ENCODE measurements around the gene WWOX.

Gene WWOX

GRCh38 chr16:78746718-78747117 lies 647.3 kb downstream of the WWOX start:
- no peak for DNase-seq (ENCODE audit: low read depth in 1 of 2, low spot score in 1 of 2)
- in situ Hi-C loops (cut with HindIII; ENCODE audit: low pct_unique_long_range_greater_than_20kb, low sequenced_read_pairs), result no loop called here

GRCh38 chr16:78748220-78748929 lies 648.9 kb downstream of the WWOX start:
- in situ Hi-C loops (cut with HindIII; ENCODE audit: low pct_unique_long_range_greater_than_20kb, low sequenced_read_pairs), result no loop called here
- TF ChIP-seq JUND (IDR thresholded peaks at IDR 0.05; ENCODE audit: low read depth), result no peak
- DNase-seq (ENCODE audit: low read depth in 1 of 2, low spot score in 1 of 2), result peak in 1 of 2 experiments; percentile 13

More at GRCh38 chr16:78746718-78747117, 647.3 kb downstream of the WWOX start:
- no peak for TF ChIP-seq JUND (IDR thresholded peaks at IDR 0.05; ENCODE audit: low read depth)

- in situ Hi-C loops (cut with HindIII; ENCODE audit: low pct_unique_long_range_greater_than_20kb, low sequenced_read_pairs), result no loop called here
- no peak for TF ChIP-seq JUND (IDR thresholded peaks at IDR 0.05; ENCODE audit: low read depth)
- no peak for DNase-seq (ENCODE audit: low read depth in 1 of 2, low spot score in 1 of 2)
Observed at GRCh38 chr16:78749745-78750268, 650.4 kb downstream of the WWOX start.

GRCh38 chr16:78750611-78751010 lies 651.2 kb downstream of the WWOX start:
- in situ Hi-C loops (cut with HindIII; ENCODE audit: low pct_unique_long_range_greater_than_20kb, low sequenced_read_pairs), result no loop called here
- no peak for TF ChIP-seq JUND (IDR thresholded peaks at IDR 0.05; ENCODE audit: low read depth)

GRCh38 chr16:78751601-78752000 lies 652.1 kb downstream of the WWOX start:
- in situ Hi-C loops (cut with HindIII; ENCODE audit: low pct_unique_long_range_greater_than_20kb, low sequenced_read_pairs), result no loop called here
- TF ChIP-seq JUND (IDR thresholded peaks at IDR 0.05; ENCODE audit: low read depth), result no peak
- DNase-seq (ENCODE audit: low read depth in 1 of 2, low spot score in 1 of 2), result no peak

More at GRCh38 chr16:78750611-78751010, 651.2 kb downstream of the WWOX start:
- DNase-seq (ENCODE audit: low read depth in 1 of 2, low spot score in 1 of 2), result no peak

GRCh38 chr16:78754713-78755112 lies 655.3 kb downstream of the WWOX start:
- in situ Hi-C loops (cut with HindIII; ENCODE audit: low pct_unique_long_range_greater_than_20kb, low sequenced_read_pairs), result no loop called here
- TF ChIP-seq JUND (IDR thresholded peaks at IDR 0.05; ENCODE audit: low read depth), result no peak
- DNase-seq (ENCODE audit: low read depth in 1 of 2, low spot score in 1 of 2), result no peak

- no peak for TF ChIP-seq JUND (IDR thresholded peaks at IDR 0.05; ENCODE audit: low read depth)
- no peak for DNase-seq (ENCODE audit: low read depth in 1 of 2, low spot score in 1 of 2)
- in situ Hi-C loops (cut with HindIII; ENCODE audit: low pct_unique_long_range_greater_than_20kb, low sequenced_read_pairs), result no loop called here
Observed at GRCh38 chr16:78755751-78756661, 656.6 kb downstream of the WWOX start.

- in situ Hi-C loops (cut with HindIII; ENCODE audit: low pct_unique_long_range_greater_than_20kb, low sequenced_read_pairs), result no loop called here
Observed at GRCh38 chr16:78759596-78759995, 660.1 kb downstream of the WWOX start.

GRCh38 chr16:78760611-78761010 lies 661.2 kb downstream of the WWOX start:
- no peak for DNase-seq (ENCODE audit: low read depth in 1 of 2, low spot score in 1 of 2)
- no peak for TF ChIP-seq JUND (IDR thresholded peaks at IDR 0.05; ENCODE audit: low read depth)
- in situ Hi-C loops (cut with HindIII; ENCODE audit: low pct_unique_long_range_greater_than_20kb, low sequenced_read_pairs), result no loop called here

More at GRCh38 chr16:78759596-78759995, 660.1 kb downstream of the WWOX start:
- no peak for TF ChIP-seq JUND (IDR thresholded peaks at IDR 0.05; ENCODE audit: low read depth)
- DNase-seq (ENCODE audit: low read depth in 1 of 2, low spot score in 1 of 2), result no peak

GRCh38 chr16:78761427-78761826 lies 662.0 kb downstream of the WWOX start:
- DNase-seq (ENCODE audit: low read depth in 1 of 2, low spot score in 1 of 2), result no peak
- in situ Hi-C loops (cut with HindIII; ENCODE audit: low pct_unique_long_range_greater_than_20kb, low sequenced_read_pairs), result no loop called here
- no peak for TF ChIP-seq JUND (IDR thresholded peaks at IDR 0.05; ENCODE audit: low read depth)

GRCh38 chr16:78762222-78762621 lies 662.8 kb downstream of the WWOX start:
- TF ChIP-seq JUND (IDR thresholded peaks at IDR 0.05; ENCODE audit: low read depth), result no peak
- in situ Hi-C loops (cut with HindIII; ENCODE audit: low pct_unique_long_range_greater_than_20kb, low sequenced_read_pairs), result no loop called here
- DNase-seq (ENCODE audit: low read depth in 1 of 2, low spot score in 1 of 2), result no peak

GRCh38 chr16:78763821-78764440 lies 664.5 kb downstream of the WWOX start:
- TF ChIP-seq JUND (IDR thresholded peaks at IDR 0.05; ENCODE audit: low read depth), result no peak
- in situ Hi-C loops (cut with HindIII; ENCODE audit: low pct_unique_long_range_greater_than_20kb, low sequenced_read_pairs), result no loop called here
- DNase-seq (ENCODE audit: low read depth in 1 of 2, low spot score in 1 of 2), result no peak
